Fibroblast of the conjunctiva (primary cell): ENCODE data around the gene BAZ1B.
"Not testable (repeated sequence)": the region's sequence is repeated elsewhere in the genome, so short reads cannot be mapped to it uniquely, and the experiment has no call there.

Source experiments
- DNase-seq: peaks from one replicate; pipeline ENCODE4 v3.0.0-alpha.2; 2010; ENCODE audit warnings: low read depth

The BAZ1B gene, protein sequence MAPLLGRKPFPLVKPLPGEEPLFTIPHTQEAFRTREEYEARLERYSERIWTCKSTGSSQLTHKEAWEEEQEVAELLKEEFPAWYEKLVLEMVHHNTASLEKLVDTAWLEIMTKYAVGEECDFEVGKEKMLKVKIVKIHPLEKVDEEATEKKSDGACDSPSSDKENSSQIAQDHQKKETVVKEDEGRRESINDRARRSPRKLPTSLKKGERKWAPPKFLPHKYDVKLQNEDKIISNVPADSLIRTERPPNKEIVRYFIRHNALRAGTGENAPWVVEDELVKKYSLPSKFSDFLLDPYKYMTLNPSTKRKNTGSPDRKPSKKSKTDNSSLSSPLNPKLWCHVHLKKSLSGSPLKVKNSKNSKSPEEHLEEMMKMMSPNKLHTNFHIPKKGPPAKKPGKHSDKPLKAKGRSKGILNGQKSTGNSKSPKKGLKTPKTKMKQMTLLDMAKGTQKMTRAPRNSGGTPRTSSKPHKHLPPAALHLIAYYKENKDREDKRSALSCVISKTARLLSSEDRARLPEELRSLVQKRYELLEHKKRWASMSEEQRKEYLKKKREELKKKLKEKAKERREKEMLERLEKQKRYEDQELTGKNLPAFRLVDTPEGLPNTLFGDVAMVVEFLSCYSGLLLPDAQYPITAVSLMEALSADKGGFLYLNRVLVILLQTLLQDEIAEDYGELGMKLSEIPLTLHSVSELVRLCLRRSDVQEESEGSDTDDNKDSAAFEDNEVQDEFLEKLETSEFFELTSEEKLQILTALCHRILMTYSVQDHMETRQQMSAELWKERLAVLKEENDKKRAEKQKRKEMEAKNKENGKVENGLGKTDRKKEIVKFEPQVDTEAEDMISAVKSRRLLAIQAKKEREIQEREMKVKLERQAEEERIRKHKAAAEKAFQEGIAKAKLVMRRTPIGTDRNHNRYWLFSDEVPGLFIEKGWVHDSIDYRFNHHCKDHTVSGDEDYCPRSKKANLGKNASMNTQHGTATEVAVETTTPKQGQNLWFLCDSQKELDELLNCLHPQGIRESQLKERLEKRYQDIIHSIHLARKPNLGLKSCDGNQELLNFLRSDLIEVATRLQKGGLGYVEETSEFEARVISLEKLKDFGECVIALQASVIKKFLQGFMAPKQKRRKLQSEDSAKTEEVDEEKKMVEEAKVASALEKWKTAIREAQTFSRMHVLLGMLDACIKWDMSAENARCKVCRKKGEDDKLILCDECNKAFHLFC (N-terminal part only)

DNA sequence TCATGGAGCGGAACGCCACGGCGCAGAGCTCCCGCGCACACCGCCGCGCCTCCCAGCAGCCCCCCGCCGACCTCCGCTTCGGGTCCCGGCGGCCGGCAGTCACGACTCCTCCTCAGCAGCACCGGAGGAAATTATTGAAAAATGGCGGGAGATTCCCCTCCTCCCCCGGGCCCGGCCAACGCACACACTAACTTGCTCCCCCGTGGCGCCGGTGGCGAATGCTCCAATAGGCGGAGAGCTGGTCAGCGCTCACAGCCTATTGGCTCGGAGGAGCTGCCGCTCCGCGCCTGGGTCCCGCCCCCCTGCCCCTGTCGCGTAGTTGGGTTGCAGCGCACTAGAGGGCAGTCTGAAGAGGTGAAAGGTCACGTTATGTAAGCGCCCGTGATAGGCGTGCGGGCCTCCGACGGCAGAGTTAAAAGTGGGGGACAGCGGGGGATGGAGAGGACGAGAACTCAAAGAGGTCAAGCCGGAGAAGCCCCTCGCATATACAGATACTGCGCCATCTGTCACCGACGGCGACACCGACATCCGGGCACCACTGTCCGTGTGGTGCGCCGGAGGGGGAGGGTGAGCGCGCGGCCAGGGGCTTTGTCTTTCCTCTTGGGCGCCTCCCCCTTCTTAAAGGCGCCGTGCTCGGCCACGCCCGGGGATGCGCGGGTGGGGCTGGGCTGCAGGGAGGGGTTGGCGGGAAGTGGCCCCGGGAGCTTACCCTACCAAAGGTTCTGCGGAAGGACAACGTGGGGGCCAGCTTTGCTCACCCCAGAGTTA, at the start of gene BAZ1B:
BAZ1B (minus strand) TSS at position 189 of the 768 bp plus-strand sequence. CDS start 360 bp downstream, outside the sequence.
- peak; percentile 96 for DNase-seq

DNA sequence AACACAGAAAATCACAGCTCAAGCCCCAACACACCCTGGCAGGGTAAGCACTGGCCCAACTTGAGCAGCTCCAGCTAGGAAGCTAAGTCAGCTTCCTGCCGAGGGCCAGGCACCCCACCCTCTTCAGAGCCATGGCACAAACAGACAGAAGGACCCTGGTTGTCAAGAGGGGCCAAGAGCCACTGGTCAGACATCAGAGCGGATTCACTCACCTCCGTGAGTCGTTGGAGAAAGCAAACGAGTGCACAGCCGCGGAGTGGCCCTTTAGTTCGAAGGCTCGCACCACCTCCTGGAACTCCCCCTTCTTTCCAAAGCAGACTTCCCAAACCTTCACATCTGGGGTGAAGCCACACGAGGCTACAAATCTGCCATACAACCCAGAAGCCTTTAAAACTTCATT, 48.9 kb upstream of the BAZ1B start:
- no peak for DNase-seq

DNA sequence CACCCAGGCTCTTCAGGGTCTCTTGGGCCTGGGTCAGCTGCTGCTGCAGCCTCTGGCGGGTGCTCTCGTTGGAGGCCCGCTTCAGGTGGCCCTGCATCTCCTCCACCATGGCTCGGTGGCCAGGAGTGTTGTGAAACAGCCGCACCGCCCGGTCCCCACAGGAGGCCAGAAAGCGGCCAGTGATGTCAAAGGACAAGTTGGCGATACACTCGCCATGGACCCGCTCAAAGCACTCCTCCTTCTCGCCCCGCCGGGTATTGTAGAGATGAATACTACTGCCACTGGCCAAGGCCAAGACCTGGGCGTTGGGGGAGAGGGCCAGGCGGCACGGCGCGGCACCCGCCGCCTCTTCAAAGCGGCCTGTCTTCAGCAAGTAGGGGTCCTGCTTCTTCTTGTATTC, 48.4 kb upstream of the BAZ1B start:
- DNase-seq = no peak

DNA sequence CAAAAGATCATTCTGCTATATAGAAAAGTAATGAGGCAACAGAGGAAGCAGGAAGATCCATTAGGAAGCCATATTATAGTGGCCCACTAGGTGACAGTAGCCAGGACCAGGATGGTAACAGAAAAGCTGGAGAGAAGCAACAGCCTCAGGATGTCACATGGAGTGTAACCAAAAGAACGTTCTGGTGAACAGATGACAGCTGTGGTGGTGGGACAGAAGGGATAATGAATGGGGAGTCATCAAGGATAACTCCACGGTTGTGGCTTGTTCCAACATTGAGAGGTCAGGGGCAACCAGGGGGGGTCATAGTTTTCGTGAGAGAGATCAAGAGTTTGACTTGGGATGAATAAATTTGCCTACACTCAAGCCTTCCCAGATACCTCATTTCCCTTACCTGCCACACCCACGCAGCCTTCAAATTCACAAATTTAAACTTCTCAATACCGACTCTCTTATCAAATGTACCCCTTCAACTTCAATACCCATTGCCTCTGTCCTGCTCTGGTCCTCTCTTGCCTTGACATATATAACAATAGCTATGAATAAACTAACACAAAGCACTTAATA, 47.0 kb upstream of the BAZ1B start:
- DNase-seq = no peak

DNA sequence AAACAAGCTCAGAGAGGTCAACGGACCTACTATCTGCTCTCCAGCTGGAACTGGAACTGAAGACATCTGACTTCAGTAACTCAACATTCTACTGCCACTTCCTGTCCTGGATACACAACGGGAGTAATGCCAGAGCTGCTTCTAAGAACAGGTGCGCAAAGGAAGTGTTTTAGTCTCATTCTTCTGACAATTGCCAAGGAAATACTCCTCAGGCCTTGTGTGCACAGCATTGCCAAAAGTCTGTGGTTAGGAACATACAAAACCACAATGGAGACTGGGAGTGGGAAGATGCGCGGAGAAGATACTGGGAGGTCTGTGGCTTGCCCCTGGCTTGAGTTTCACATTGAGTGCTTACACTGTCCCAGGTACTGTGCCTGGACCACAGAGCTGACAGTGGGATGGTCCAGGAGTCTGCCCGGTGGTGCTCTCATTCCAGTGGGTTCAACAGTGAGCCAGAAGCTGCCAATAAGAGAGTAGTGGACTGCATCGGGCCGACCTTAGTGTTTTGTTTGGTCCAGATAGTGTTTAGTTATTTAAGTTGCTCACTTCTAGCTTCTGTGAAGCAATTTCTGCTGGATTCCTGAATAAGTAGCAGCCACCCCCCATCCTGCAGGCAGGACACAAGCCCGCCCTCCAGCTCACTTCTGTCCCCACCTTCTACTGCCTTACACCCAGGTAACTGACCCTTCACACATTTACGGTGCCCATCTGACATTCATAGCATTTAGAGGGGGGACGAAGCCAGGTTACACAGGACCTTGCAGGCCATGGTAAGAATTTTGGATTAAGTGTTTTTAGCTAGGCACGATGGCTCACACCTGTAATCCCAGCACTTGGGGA, 46.0 kb upstream of the BAZ1B start:
- DNase-seq = no peak

DNA sequence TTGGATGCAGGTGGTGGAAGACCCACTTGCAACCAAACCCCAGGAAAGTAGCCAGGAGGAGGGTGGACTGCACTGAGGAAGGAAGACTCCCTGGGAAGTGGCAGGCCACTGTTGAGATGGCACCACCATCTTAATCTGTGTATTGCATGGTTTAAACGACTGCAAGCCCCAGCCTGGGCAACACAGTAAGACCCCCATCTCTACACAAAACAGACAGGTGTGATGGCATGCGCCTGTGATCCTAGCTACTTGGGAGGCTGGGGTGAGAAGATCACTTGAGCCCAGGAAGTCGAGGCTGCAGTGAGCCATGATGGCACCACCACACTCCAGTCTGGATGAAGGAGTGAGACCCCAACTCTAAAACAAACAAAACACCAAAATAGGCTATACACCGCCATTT, 45.0 kb upstream of the BAZ1B start:
- no peak for DNase-seq

DNA sequence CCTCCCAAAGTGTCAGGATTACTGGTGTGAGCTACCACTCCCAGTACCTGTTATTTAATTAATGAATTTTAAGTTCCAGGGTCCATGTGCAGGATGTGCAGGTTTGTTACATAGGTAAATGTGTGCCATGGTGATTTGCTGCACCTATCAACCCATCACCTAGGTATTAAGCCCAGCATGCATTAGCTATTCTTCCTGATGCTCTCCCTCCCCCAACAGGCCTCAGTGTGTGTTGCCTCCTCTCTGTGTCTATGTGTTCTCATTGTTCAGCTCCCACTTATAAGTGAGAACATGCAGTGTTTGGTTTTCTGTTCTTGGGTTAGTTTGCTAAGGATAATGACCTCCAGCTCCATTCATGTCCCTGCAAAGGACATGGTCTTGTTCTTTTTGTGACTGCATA, 44.3 kb upstream of the BAZ1B start:
- not testable (repeated sequence) for DNase-seq

DNA sequence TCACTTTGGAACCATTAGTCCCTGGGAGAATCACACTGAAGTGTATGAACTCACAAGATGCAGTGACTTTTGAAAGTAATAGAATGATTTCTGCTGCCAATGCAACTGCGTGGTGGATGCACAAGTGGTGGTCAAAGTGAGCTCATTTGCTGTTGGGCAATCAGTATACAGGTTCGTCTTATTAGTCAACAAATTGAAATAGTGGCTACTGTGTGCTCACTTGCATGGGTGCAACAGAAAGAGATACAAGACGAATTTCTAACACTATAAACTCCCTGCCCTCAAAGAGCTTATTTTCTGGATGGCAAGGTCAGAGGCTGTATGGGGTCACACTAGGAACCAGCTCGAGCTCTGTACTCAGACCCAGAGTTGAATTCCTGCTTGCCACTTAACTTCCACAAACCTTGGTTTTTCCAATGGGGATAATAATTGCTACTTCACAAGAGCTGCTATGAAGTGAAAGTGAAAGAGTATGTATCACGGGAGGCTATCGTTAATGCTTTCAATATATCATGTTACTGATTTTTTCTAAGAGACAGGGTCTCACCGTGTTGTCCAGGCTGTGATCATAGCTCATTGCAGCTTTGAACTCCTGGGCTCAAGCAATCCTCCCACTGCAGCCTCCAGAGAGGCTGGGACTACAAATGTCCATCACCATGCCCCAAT, 43.7 kb upstream of the BAZ1B start:
- DNase-seq = no peak

DNA sequence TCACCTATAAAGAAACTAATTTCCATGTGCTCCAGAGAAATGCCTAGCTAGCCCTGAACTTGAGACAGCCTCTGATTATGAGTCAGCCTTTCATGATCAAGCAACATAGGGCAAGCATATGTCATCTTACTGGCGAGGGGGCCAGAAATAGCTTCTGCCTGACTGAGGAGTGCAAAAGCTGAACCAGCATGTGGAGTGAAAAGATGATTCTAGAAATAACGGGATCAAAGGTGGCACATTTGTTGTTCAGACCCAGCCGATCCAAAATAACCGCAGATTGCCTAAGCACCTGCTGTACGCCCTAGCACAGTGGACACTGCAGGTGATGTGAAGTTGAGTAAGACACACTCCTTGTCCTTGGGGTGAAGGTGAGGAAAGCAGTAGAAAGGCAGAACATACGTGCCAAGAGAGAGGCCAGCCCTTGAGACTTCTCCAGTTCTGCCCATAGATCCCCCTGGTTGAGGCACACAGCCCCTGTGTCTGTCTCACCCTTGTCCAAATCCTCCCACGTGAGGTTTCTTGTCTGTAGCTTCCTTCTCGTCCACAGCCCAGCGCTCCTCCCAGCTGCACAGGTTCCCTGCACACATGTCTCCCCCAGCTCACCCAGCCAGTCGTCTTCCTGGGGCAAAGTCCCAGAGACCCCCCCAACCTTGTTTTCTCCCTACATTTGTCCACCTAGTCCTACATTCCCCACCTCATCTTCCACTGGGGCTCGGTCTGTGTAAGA, 38.2 kb upstream of the BAZ1B start:
- peak; percentile 72 for DNase-seq

DNA sequence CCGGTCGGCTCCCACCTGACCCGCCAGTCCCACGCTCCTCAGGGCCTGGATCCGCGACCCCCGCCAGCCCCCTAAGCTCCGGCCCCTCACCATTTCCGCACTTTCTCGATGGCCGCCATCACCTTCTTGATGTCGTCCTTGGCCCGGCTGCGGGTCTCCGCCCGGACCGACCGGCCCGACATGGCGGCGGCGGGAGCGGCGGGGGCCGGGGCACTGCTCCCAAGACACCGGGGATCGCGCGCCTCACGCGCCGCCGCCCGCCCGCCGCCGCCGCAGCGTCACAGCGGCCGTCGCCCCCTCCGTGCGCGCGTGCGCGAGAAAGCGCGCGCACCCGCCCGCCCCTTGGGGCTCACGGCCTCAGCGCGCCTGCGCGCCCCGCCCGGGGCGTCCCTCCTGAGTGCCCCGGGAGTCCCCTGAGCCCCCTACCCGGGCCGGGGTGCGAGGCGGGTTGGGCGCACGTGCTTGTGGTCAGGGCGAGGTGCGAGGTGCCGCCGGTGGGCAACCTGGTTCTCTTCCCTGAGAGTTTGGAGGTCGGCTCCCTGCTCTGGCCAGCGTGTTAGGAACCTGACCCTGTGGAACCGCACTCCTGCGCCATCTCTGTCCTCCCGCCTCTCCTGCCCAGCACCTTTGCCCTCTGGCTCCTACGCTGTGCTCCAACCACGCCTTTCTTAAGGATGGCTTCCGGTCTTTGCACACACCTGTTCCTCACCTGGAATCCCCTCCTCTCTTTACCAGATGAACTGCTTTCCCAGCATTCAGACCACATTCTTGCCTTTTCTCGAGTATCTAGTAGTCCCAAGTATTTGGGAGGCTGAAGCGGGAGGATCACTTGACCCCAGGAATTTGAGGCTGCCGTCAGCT, 35.5 kb upstream of the BAZ1B start, which contains the start of gene BCL7B:
BCL7B (minus strand) TSS at position 294 of the 861 bp plus-strand sequence; CDS start at position 182, 112 bp downstream.
- DNase-seq = peak; percentile 32

DNA sequence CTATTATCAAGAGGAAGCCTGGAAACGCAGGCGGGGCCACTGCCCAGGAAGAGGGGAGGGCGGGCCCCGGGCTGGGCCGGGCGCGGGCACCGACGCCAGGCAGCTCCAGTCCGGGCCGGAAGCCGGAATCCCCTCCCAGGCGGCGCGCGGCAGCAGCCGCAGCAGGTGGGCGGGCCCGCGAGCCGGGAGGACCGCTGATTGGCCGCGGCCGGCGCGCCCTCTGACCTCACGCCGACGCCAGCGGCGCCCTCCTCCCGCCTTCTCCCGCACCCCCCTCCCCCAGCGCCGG, 35.0 kb upstream of the BAZ1B start:
- peak; percentile 85 for DNase-seq

DNA sequence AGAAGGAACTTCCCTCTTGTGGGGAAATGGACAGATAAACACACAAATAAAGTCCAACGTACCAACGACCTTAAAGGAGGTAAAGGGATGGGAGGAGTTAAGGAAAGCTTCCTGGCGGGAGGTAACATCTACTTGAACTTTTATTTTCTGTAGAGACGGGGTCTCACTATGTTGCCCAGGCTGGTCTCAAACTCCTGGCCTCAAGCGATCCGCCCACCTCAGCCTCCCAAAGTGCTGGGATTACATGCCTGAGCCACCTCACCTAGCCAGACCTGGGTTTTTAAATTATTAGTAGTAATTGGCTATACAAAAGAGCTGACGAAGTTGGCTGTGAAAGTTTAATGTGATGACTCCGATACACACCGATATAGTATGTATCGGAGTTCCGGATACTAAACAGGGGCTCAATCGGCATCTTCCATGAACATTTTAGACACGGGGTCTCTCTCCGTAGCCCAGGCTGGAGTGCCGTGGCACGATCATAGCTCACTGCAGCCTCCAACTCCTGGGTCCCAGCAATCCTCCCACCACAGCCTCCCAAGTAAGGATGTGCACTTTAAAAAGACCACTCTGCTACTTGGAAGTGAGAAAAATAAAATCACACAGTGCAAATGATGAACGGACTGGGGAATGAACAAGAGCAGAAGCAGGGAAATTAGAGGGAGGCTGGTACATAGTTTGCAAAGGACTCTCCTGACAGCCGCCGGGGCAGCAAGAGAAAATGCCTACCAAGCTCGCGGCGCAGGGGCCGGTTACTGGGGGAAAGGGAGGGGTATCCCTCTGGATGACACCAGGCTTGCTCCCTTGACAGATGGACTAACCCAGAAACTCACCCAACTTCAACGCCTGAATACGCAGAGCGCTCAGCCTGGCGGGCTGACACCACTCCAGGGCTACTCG, 34.4 kb upstream of the BAZ1B start:
- no peak for DNase-seq

DNA sequence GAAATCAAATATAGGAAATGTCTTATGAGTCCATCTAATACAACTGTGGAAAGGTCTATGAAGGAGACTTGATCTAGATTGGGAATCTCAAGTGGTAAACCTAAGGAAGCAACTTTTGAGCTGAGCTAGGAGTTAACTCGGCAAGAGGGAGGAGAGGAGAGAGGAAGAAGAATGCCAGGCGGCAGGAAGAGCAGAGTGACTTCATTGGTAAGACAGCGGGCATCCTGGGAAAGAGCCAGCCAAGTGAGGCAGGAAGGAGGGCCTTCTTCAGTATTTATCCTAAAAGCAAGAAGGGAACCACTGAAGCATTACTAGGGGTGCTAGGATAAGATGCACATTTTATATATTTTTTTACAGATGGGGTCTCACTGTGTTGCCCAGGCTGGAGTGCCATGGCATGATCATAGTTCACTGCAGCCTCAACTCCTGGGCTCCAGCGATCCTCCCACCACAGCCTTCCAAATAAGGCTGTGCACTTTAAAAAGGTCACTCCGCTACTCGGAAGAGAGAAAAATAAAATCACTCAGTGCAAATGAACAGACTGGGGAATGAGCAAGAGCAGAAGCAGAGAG, 33.4 kb upstream of the BAZ1B start:
- DNase-seq = no peak

DNA sequence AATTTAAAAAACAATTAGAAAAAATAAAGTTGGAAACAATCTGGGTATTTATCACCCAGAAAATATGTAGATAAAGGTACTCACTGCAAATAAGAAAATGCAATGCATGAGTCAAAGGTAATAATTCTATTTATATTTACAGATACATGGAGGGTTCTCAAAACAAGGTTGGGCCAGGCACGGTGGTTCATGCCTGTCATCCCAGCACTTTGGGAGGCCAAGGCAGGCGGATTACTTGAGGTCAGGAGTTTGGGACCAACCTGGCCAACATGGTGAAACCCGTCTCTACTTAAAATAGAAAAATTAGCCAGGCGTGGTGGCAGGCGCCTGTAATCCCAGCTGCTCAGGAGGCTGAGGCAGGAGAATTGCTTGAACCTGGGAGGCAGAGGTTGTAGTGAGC, 28.0 kb upstream of the BAZ1B start:
- DNase-seq = not testable (repeated sequence)

DNA sequence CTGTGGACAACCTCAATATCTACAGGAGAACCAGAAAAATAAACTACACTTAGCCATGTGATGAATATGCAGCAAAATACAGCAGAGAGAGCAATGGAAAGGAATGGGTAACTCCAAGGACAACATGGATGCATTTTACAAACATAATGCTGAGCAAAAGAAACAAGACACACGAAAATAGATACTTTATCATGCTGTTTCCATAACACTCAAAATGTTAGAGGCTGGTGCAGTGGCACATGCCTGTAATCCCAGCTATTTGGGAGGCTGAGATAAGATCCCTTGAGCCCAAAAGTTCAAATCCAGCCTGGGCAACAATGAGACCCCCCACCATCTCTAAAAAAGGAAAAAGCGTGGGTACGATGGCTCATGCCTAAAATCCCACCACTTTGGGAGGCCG, 27.1 kb upstream of the BAZ1B start:
- DNase-seq = no peak

DNA sequence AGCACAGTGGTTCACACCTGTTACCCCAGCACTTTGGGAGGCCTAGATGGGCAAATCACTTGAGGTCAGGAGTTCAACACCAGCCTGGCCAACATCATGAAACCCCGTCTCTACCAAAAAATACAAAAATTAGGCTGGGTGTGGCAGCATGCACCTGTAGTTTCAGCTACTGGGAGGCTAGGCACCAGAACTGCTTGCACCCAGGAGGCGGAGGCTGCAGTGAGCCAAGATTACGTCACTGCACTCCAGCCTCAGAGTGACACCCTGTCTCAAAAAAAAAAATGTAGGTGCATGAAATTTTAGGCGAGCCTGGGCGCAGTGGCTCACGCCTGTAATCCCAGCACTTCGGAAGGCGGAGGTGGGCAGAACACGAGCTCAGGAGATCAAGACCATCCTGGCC, 25.7 kb upstream of the BAZ1B start:
- no peak for DNase-seq

DNA sequence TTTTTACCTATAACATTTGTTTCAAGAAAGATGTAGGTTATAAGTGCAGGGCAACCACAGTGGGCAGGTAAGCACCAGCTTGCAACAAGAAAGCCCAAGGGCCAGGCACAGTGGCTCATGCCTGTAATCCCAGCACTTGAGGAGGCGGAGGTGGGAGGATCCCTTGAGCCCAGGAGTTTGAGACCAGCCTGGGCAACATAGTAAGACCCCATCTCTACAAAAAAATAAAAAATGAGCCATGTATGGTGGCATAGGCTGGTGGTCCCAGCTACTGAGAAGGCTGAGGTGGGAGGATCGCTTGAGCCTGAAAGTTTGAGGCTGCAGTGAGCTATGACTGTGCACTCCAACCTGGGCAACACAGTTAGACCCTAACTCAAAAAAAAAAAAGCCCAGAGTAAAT, 22.6 kb upstream of the BAZ1B start:
- DNase-seq = no peak
